Progenitor cell of endocrine pancreas (in vitro differentiated cells): ENCODE results near the gene PSMD11. TPM values are rescaled to one million over a fixed set of nuclear protein-coding genes. Genes with fewer than 3 reads are reported as not detected.
"Not testable (repeated sequence)": the region's sequence is repeated elsewhere in the genome, so short reads cannot be mapped to it uniquely, and the experiment has no call there.

Experiments used
- DNase-seq: peaks from one replicate; pipeline ENCODE4 v3.0.0; 2021; ENCODE audit warnings: low spot score; ENCODE audit not compliant: unreplicated experiment
- H3K27ac Mint-ChIP-seq: 2 replicates; pipeline ENCODE4 v1.8.0; 2021; ENCODE audit warnings: mild to moderate bottlenecking, moderate library complexity, mixed read lengths
- H3K27me3 Mint-ChIP-seq: 2 replicates; pipeline ENCODE4 v1.8.0; 2021; ENCODE audit warnings: mixed read lengths
- H3K36me3 Mint-ChIP-seq: 2 replicates; pipeline ENCODE4 v1.8.0; 2022; ENCODE audit warnings: mixed read lengths; ENCODE audit not compliant: insufficient read depth
- H3K4me1 Mint-ChIP-seq: 2 replicates; pipeline ENCODE4 v1.8.0; 2021; ENCODE audit warnings: low read depth, mixed read lengths
- H3K4me3 Mint-ChIP-seq: 2 replicates; pipeline ENCODE4 v1.8.0; 2021; ENCODE audit warnings: low read depth, mild to moderate bottlenecking, moderate library complexity, mixed read lengths
- H3K9me3 Mint-ChIP-seq: 2 replicates; pipeline ENCODE4 v1.8.0; 2021; ENCODE audit warnings: low read depth, mixed read lengths
- total RNA-seq: library from RNA; stranded (reverse); gene quantifications from 2 replicates; pipeline ENCODE4 v1.2.1, GENCODE V29; 2021
- TF ChIP-seq, protein P1 (sequence below): fragments of 200-600 bp; sonication (generic); IDR thresholded peaks from one replicate; pipeline ENCODE4 v1.5.0; 2021; ENCODE audit warnings: antibody characterized with exemption, mild to moderate bottlenecking; ENCODE audit not compliant: unreplicated experiment

PSMD11 gene
- total RNA-seq, 1 donor from 2014 or later: 110 TPM

DNA sequence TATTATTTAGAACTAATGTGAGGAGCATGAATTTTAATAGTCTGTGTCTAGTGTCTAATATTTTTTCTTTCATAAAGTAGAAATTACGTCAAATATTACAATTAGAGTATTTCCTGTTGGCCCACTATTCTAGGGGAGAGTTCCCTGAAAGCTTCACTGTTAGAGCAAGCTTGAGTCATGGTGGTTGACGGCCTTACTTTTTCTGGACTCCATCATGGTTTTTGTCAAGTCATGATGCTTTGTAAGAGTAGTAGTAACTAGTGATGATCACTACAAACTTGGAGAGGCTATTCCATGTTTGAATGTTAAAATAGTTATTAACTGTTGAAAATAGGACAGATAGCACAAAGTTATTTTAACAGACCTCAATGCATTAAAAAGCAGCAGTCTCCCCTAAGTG is 1.7 kb downstream of the PSMD11 start:
- H3K4me1 Mint-ChIP-seq: peaks cover 15% of the 10 kb centered on the region
- no peak for DNase-seq
- peaks cover 19% of the 10 kb centered on the region for H3K27me3 Mint-ChIP-seq
- TF ChIP-seq, protein P1, sequence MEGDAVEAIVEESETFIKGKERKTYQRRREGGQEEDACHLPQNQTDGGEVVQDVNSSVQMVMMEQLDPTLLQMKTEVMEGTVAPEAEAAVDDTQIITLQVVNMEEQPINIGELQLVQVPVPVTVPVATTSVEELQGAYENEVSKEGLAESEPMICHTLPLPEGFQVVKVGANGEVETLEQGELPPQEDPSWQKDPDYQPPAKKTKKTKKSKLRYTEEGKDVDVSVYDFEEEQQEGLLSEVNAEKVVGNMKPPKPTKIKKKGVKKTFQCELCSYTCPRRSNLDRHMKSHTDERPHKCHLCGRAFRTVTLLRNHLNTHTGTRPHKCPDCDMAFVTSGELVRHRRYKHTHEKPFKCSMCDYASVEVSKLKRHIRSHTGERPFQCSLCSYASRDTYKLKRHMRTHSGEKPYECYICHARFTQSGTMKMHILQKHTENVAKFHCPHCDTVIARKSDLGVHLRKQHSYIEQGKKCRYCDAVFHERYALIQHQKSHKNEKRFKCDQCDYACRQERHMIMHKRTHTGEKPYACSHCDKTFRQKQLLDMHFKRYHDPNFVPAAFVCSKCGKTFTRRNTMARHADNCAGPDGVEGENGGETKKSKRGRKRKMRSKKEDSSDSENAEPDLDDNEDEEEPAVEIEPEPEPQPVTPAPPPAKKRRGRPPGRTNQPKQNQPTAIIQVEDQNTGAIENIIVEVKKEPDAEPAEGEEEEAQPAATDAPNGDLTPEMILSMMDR: no peak
- H3K36me3 Mint-ChIP-seq: peaks cover 15% of the 10 kb centered on the region
- H3K27ac Mint-ChIP-seq: no peak overlapping the region
- H3K9me3 Mint-ChIP-seq: no peaks in the 10 kb centered on the region
- H3K4me3 Mint-ChIP-seq: peak overlapping the region; percentile 89

DNA sequence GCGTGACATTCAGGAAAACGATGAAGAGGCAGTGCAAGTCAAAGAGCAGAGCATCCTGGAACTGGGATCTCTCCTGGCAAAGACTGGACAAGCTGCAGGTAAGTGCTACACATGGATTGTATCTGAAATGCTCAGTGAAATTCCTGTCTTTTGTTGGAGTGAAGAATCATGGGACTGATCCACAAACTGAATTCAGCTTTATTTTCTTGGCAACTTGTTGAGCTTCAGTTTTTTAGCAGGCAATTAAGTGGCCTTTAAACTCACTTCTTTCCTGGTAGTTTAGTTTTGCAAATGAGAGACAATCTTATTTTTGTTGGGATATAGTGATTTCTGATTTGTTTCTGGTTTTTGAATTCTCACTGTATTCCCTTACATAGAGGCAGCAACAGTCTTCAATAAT is 2.6 kb downstream of the PSMD11 start:
- Mint-ChIP-seq H3K4me1 (peaks cover 15% of the 10 kb centered on the region), H3K27me3 (peaks cover 13% of the 10 kb centered on the region), H3K36me3 (peaks cover 21% of the 10 kb centered on the region), H3K4me3 (no peak overlapping the region), H3K27ac (no peak overlapping the region), H3K9me3 (no peaks in the 10 kb centered on the region)
- TF ChIP-seq, protein P1: no peak
- DNase-seq: no peak

DNA sequence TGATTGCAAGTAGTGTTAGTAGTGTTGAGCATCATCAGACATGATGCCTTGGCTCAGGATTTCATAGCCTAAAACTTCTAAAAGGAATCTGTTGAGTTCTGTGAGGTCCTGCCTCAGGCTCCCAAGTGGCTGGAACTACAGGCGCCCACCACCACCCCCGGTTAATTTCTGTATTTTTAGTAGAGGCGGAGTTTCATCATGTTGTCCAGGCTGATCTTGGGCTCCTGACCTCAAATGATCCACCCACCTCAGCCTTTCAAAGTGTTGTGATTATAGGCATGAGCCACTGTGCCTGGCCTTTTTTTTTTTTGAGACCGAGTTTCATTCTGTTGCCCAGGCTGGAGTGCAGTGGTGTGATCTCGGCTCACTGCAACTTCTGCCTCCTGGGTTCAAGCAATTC is 5.7 kb downstream of the PSMD11 start:
- Mint-ChIP-seq H3K4me3 (no peak overlapping the region), H3K4me1 (peaks cover 14% of the 10 kb centered on the region)

DNA sequence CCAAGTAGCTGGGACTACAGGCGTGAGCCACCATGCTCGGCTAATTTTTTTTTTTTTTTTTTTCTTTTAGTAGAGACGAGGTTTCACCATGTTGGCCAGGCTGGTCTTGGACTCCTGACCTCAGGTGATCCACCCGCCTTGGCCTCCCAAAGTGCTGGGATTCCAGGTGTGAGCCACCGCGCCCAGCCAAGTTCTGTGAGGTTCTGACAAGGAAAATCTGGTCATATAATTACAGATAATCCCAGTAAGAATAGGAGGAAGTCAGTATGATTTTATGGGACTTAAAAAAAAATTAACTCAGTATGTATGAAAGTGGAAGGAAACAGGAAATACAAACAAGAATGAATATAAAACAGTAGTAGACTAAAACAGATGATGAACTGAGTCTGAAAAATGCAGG is 6.1 kb downstream of the PSMD11 start:
- not testable (repeated sequence) for DNase-seq, H3K9me3 Mint-ChIP-seq, H3K27me3 Mint-ChIP-seq, H3K4me3 Mint-ChIP-seq, H3K27ac Mint-ChIP-seq
- peaks cover 10% of the 10 kb centered on the region for H3K4me1 Mint-ChIP-seq
- peaks cover 37% of the 10 kb centered on the region for H3K36me3 Mint-ChIP-seq

More for the DNA sequence above, 5.7 kb downstream of the PSMD11 start:
- Mint-ChIP-seq H3K9me3 (no peaks in the 10 kb centered on the region), H3K27ac (no peak overlapping the region), H3K27me3 (no peaks in the 10 kb centered on the region), H3K36me3 (peaks cover 34% of the 10 kb centered on the region)
- no peak for DNase-seq
- TF ChIP-seq, protein P1: no peak

DNA sequence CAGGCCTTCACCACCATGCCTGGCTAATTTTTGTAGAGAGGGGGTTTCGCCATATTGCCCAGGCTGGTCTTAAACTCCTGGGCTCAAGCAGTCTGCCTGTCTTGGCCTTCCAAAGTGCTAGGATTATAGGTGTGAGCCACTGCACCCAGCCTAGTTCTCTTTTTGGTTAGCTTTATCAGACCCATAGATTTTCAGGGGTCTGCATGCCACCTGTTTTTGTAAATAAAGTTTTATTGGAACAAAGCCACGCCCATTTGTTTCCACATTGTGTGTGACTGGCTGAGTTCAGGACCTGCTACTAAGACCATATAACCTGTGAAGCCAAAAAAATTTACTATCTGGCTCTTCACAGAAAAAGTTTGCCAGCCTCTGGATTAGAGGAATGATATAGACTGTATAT is 7.6 kb downstream of the PSMD11 start:
- H3K9me3 Mint-ChIP-seq: no peaks in the 10 kb centered on the region
- DNase-seq: no peak
- no peaks in the 10 kb centered on the region for H3K27me3 Mint-ChIP-seq
- no peak overlapping the region for H3K4me3 Mint-ChIP-seq
- H3K27ac Mint-ChIP-seq: no peak overlapping the region
- no peaks in the 10 kb centered on the region for H3K4me1 Mint-ChIP-seq
- peaks cover 38% of the 10 kb centered on the region for H3K36me3 Mint-ChIP-seq
- TF ChIP-seq, protein P1: no peak

DNA sequence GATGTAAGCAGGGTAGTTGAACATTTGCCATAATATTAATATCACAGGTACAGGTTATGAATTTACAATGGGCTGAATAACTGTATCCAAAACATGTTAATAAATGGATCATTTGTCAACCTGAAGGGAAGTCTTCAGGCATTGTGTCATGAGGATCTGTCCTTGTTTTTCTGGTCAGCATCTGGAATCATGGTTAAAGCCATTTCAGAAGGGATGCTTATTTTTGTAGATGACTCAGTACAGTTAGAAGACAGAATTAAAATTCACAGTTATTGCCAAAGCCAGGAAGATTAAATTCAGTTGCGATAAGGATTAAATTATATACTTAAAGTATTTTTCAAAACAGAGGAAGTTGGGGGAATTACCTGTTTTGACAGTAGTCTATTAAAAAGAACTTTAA is 8.0 kb downstream of the PSMD11 start:
- peaks cover 36% of the 10 kb centered on the region for H3K36me3 Mint-ChIP-seq
- H3K4me1 Mint-ChIP-seq: no peaks in the 10 kb centered on the region
- H3K27me3 Mint-ChIP-seq: no peaks in the 10 kb centered on the region
- H3K4me3 Mint-ChIP-seq: no peak overlapping the region
- H3K9me3 Mint-ChIP-seq: no peaks in the 10 kb centered on the region
- DNase-seq: no peak
- H3K27ac Mint-ChIP-seq: no peak overlapping the region
- TF ChIP-seq, protein P1: no peak
